Umbilical cord (tissue), 2 donors: ENCODE data around the gene PJA2. TPM values are rescaled to one million over a fixed set of nuclear protein-coding genes. Genes with fewer than 3 reads are reported as not detected.

ENCODE experiments used
- DNase-seq: peaks from one replicate; pipeline ENCODE4 v3.0.0-alpha.2; 2015; ENCODE audit warnings: low spot score
- total RNA-seq: library from RNA; depleted of rRNA; stranded (reverse); fragments of >200 nt; gene quantifications from one replicate; pipeline ENCODE4 v1.2.3, GENCODE V29; 2014; ENCODE audit warnings: low replicate concordance; ENCODE audit not compliant: insufficient read depth

Gene PJA2
- total RNA-seq, 1 donor from 2014 or later, result 160 TPM

DNA sequence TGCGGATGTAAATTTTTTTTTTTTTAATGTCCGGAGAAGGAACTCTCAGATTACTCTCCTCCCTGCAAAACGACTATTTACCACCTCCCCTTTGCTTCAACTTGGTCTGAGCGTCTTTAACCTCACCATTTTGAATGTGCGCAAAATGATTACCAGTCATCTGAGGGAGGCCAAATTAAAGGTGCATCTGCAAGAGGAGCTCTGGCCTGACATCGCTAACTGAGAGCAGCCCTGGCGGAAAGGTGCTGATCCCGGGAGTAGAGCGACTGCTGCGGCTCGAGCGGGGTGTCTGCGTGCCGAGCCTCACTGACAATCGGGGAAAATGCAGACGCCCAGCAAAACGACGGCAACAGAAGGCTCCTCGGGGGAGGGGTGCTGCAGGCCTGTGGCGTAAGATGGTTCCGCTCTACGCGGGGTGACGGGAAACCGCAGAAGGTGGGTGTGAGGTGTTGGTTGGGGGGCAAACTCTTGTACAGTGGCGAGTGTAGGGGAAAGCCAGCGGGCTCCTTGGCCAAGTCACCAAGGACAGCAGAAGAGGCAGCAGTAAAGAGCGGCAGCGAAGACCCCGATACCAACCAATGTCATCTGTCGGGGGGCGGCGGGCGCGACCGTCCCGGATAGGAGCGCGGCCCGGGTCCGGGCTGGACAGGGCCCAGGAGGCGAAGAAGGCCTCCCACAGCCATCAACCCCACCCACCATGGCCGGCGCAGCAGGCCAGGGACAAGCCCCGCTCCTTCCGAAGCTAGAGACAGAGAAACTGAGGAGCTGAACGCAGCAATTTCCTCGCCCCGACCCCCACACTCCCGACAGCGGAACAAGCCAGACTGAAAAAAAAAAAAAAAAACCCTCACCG, 557 bp downstream of the PJA2 start:
- peak; percentile 79 for DNase-seq

DNA sequence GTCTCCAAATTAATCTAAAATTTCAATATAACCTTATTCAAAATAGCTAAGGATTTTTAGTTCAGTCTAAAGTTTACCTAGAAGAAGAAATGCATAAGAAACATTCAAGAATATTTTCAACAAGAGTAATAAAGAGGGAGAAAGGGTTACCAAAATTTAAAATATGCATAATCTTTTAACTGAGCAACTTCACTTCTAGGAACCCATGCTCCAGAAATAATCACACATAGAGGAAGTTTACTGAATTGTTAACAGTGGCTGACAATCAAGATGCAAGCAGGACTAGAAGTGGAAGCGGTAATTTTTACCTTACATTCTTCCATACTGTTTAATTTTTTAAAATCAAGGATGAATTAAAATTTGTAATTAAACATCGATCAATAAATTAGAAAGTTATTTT, 1.9 kb downstream of the PJA2 start:
- no peak for DNase-seq

DNA sequence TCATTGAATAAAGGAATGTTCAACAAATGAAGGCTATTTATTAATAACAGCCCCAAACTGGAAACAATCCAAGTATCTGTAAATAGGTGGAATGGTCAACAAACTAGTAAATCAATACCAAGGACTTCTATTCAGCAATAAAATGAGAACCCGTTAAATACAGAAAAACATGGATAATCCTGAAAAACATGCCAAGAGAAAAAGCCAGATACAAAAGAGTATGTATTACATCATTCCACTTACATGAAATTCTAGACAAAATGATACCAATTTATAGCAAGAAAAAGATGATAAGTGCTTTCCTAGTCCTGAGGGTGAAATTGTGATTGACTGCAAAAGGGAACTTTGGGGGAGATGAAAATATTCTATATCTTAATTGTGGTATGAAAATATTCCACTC, 3.1 kb downstream of the PJA2 start:
- DNase-seq, result peak; percentile 5

DNA sequence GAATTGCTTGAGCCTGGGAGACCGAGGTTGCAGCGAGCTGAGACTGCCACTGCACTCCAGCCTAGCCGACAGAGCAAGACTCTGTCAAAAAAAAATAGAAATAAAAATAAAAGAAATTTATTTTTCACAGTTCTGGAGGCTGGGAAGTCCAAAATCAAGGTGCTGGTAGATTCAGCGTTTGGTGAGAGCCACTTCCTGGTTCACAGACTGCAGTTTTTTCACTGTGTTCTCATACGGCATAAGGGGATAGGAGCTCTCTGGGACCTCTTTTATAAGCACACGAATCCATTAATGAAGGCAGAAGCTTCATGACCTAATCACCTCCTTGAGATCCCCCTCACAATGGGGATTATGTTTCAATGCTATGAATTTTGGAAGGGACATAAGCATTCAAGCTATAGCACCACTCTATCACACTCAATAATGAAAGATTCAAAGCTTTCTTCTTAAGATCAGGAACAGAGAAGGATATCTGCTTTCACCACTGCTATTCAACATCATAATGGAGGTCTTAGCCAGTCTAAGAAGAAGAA, 5.3 kb downstream of the PJA2 start:
- DNase-seq, result no peak

DNA sequence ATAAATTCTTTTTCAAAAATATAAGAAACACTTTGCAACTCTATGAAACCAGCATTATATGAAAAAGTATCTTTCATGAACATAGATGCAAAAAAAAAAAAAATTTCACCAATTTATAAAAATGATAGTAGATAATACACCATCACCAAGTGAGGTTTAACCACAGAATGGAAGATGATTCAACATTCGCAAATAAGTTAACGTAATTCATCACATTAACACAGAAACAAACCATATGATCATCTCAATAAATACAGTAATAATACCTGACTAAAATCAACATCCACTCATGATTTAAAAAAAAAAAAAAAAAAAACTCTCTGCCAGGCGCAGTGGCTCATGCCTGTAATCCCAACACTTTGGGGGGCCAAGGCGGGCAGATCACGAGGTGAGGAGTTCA, 6.3 kb downstream of the PJA2 start:
- DNase-seq, result no peak

DNA sequence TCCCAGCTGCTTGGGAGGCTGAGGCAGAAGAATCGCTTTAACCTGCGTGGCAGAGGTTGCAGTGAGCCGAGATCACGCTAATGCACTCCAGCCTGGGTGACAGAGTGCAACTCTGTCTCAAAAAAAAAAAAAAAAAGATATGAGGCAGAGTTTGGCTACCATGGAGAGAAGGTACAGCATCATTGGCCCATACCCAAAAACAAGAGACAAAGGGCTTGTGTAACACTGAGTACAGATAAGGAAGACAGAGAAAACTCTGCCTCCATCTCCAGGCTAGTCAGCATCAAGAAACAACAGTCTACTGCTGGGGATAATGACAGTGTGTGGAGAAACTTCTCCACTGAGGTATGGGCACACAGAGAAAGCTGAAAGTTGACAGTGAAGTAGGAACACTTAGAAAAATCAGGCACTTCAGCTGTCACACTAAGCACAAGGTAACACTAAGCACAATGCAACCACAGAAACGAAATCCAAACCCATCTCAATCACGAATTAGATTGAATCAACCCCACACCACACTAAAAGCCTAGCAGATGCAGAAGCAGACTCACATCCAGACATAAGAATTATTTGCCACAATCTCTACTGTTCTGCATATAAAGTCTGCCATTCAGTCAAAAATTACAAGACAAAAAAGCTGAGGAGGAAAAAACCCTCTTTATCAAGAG, 10.5 kb downstream of the PJA2 start:
- DNase-seq, result no peak

DNA sequence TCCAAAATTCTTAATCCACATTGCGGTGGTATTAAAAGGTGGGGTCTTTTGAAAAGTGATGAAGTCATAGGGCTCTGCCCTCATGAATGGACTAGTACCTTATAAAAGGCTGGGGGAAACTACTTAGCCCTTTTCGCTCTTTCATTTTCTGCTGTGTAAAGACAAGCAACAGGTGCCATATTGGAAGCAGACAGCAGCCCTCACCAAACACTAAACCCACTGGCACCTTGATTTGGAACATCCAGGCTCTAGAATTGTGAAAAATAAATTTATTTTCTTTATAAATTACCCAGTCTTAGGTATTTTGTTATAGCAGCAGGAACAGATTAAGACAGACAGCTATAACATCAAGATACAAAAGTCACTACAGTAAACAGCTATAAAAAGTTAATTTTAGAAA, 12.8 kb downstream of the PJA2 start:
- DNase-seq, result no peak

DNA sequence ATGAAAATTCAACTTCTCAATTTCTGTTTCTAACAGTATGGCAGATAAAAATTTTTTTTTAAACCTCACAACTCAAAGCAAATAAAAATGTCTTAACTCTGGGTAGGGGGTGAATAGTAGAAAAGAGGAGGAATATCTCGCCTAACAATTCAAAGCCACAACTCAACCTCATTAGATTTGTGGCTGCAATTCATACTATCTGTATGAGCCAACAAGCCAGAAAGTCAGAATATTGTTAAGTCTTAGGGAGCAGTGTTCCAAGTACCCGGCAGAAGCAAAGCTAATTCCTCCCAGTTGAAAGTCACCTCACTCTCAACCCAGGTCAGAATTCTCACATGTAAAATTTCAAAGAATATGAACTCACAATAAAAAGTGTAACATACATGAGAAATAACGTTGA, 15.0 kb downstream of the PJA2 start:
- no peak for DNase-seq

DNA sequence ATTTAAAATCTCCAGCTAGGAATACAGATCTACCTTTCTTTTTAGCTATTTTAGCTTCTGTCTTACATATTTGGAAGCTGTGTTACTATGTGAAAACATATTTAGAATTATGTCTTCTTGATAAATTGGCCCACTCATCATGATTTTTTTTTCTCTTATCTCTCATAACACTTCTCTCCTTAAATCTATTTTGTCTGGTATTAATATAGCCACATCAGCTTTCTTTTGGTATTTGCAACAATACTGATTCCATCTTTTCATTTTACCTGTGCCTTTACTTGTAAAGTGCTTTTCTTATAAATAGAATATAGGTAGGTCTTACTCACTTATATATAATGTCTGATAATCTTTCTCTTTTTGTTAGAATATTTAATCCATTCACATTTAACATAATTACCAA, 19.6 kb downstream of the PJA2 start:
- DNase-seq, result no peak

DNA sequence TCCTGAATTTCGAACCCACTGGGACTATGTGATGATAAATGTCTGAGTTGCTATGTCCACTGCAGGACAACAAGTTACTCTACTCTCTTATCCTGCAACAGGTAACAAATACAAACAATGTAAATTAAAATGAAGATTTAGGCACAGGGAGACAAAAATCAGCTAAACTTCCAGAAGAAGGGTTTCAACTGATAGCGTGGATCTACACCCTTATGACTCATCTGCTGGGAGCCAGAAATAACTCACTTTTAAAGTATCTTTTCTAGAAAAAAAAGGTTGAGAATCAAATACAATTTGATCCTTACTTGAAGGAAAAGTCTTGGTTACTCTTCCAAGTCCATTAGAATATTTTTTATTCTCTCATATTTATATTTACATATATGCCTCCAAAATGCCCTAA, 21.4 kb downstream of the PJA2 start:
- peak; percentile 13 for DNase-seq

DNA sequence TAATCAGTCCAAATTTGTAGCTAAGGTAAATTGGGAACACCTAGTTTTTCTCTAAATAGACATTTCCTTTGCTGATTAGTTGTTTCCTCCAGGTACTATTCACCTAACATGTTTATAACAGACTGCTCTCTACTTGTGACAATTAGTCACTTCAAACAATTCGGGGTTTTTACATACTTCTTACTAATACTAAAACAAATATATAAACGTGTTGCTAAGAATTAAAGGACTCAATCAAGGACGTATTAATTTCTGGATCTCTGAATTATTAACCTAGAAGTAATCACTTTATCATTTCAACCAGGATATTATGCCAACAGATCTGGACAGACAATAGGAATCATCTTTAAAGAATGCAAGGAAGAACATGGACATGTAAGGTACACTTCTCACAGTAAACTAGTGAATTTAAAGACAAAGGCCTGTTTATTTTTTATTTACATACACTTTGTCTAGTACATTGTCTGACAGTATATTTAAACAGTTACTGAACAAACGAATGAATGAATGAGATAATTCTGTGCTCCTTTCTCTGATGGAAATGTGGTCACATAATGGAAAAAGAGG, 22.3 kb downstream of the PJA2 start:
- DNase-seq, result no peak

DNA sequence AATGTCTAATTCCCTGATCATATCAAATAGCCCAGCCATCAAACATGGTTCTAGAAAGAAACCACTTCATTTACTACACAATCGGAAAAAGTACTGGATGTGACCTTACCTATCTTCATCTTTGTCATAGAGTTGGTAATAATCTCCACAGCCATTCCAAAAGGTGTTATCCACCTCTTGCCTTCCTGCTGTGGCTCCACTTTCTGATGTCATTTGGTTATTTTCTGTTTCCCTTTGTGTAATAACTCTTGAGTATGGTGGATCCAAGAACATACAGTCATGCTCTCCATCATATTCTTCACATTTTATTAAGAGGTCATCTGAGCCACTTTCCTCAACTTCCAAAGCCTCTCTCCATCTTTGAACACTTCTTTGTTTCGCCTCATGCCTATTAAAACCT, 31.7 kb downstream of the PJA2 start:
- no peak for DNase-seq

DNA sequence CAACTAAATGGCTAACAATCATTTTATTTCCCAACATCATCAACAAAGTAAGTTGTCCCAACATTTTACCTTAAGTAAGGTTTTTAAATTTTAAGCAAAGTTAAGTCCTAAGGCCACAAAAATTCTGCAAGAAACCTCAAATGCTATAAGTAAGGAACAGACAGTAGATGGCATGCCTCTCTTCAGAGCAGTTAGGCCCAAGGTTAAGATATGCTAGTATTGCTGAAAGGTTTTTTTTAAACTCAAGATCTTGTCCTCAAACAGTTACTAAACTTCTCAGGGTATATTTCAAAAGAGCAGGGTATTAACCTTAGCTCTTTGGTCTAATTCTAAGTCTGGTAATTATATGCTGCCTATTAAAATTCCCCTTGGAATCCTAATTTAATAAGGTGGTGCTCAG, 35.1 kb downstream of the PJA2 start:
- DNase-seq, result peak; percentile 13

DNA sequence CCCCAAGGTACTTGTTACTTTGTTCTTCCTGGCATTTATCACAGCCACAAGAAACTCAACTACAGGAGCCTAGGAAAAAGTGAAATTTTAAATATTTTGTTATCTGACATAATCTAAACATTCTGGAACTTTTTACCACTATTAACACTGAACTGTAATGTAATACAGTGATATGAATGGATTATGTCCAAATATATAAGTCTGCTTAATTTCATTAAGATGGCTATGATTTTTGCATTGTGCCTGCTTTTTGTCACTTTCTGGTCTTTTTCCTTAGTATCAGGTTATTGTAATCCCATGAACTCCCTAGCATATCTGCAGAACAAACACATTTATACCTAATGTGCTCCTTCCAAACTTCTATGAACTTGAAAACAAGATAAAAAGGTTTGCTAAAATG, 35.8 kb downstream of the PJA2 start:
- DNase-seq, result peak; percentile 14

DNA sequence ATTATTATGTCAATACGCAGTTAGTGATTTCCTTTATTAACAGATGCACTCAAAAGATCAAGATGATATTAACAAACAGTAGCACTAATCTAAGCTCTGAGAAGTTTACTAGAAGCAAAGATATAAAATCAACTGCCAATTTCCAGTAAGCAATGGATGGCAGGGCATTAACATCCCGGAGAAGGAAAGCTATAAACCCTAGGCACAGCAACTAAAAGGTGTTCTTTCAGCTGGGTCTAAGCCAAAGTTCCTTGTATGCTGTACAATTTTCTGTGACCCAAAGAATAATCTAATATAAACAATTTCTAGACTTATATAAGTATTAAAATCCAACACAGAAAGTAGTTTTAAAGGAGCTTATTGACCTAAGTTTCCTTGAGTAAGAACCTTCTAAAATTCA, 39.4 kb downstream of the PJA2 start:
- no peak for DNase-seq

DNA sequence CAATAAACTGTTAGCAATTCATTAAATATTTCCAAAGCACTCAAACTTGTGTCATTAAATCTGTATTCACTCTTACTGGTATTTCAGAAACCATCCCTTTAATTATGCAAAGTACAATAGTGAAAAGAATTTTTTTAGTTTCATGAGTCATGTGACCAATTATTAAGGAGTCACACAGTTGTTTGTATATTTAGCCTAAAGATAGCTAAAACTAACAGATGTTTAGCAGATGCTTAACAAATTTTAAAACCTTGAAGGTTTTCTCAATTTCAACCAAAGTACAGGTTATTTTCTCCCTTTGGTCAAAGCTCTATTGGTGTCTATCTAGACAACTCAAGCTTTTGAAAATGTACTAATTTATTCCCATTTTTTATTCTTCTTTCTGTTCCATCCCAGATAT, 44.1 kb downstream of the PJA2 start:
- no peak for DNase-seq

DNA sequence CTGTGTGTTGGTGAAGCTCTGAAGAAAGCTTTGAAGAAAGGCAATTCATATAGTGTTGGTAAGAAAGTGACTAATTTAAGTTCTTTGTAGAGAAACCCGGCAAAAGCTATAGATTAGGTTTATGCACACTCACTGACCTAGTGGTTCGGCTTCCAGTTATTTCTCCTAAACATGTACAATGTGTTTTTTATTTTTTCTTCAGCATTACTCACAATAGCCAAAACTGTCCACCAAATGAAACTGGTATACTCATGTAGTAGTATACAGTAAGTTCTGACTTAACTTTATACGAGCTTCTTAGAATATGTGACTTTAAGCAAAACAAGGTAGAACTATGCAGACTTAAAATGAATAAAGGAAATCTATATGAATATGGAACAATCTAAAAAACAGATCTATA, 44.8 kb downstream of the PJA2 start:
- DNase-seq, result no peak

DNA sequence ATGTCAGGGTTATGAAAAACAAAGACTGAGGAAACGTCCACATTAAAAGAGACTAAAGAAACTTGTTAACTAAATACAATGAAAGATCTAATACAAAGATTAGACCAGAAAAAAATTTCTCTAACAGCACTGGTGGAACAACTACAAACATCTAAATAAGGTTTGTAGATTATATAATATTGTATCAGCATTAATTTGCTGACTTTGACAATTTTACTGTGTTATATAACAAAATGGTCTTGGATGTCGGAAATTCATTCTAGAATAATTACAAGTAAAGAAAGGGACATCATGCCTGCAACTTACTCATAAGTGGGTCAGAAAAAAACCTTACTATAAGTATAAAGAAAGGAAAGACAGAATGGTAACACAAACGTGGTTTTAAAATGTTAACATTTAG, 50.1 kb downstream of the PJA2 start:
- DNase-seq, result no peak

DNA sequence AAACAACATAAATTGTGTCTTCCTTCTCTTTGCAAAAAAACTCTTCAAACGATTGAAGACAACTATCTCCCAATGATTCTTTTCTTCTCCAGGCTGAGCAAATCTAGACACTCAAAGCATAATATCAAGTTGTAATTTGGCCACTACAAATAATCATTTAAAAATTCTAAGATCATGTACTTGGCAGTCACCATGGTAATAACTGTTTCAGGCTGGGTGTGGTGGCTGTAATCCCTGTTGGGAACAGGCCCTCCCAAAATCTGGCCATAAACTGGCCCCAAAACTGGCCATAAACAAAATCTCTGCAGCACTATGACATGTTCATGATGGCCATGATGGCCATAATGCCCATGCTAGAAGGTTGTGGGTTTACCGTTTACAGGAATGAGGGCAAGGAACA, 52.0 kb downstream of the PJA2 start:
- no peak for DNase-seq

DNA sequence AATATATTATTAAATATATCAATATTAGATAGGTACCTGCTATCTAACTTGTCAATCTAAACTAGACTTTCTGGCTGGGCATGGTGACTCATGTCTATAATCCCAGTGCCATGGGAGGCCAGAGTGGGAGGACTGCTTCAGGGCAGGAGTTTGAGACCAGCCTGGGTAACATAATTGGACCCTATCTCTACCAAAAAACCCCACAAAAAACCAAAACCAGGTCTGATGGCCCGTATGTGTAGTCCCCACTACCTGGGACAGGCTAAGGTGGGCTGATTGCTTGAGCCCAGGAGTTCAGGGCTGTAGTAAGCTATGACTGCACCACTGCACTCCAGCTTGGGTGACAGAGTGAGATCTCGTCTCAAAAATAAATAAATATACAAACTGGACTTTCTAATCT, 55.0 kb downstream of the PJA2 start:
- peak; percentile 7 for DNase-seq

DNA sequence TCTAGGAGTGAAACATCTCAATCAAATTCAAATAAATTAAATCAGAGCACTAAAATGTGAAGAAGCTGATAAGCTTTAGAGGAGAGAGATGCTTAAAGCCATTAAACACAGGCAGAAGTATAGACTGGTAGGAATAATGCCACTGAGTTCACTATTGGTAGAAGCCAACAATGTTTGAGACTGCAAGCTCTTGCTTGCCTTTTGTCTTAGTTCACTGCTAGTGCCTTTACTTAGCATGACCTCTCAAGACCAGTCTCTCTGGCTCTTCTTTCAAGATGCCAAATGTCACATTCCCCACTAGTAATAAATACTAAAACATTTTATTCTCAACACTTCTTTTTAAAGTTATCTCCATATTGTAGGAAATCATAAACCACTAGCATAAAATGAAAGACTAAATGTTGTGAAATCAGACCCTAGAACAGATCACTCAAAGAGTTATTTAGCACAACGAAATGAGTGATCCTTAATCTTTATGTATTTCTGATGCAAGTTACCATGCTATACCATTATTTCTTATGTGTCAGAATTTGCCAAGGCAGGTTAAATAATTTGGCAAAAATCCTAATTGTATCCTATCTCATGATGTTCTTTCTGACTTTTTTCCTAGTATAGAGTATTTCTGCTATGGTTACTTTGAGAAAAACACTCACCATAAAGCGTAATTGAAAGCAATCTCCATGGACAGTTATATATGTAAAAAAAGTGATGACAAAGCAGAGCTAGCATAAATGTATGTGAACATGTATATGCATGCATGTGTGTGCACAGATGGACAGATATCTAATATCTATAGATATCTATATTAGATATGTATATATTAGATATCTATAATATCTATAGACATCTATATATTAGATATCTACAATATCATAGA, 57.5 kb downstream of the PJA2 start:
- no peak for DNase-seq
